Erythroblast (primary cell): ENCODE measurements around the gene BMP10.

Experiments
- GATA1 ChIP-seq: IDR thresholded peaks from 2 replicates; pipeline ENCODE4 v1.6.1; 2011; ENCODE audit warnings: low read depth, mild to moderate bottlenecking, control low read depth, low read length, moderate library complexity
- POLR2A ChIP-seq: IDR thresholded peaks from 2 replicates; pipeline ENCODE4 v1.6.1; 2011; ENCODE audit warnings: mild to moderate bottlenecking, low read length

DNA sequence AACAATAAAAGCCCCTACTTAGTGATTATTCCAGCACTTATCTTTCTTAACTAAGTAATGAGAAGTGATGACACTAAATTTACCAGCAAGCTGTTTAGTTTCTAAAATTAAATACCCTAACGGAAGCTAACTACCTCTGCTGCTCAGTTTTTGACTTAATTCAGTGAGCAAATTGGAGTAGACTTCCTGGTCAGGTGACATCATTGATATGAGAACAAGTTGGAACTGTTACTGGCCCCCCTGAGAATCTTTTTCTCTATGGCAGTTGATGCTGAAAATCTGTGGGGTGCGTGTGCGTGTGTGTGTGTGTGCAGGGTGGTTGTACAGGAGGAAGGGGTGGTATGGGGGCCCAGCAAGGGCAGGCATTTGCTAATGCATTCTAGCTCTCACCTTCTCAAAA, 35.5 kb upstream of the BMP10 start:
- TF ChIP-seq POLR2A (no peak), GATA1 (no peak)
